ENCODE data around the gene BPIFA3. TPM values are rescaled to one million over a fixed set of nuclear protein-coding genes. Genes with fewer than 3 reads are reported as not detected.

The BPIFA3 gene
- total RNA-seq, 4 donors from 2014 or later: not detected

- no peak overlapping the region for H3K4me3 ChIP-seq
- in situ Hi-C loops (cut with MboI; ENCODE audit: low sequenced_read_pairs in 4 of 4) (no loop called here), intact Hi-C loops (cut with DNase I; ENCODE audit: low total_unique reads) (no loop called here)
- no peaks in the 10 kb centered on the region for H3K36me3 ChIP-seq
- TF ChIP-seq POLR2A (IDR thresholded peaks at IDR 0.05) (no peak), CTCF (IDR thresholded peaks at IDR 0.05 in 4 of 5, conservative IDR thresholded peaks at IDR 0.05 in 1 of 5) (no peak)
- H3K4me1 ChIP-seq: no peaks in the 10 kb centered on the region
- DNase-seq (no peak), ATAC-seq (no peak)
- H3K9me3 ChIP-seq: no peaks in the 10 kb centered on the region
- no peak overlapping the region for H3K27ac ChIP-seq
- peaks cover 0 to 9% (median 6%) of the 10 kb centered on the region in 3 donors for H3K27me3 ChIP-seq
Observed at GRCh38 chr20:33259371-33259770, 42.2 kb downstream of the BPIFA3 start.

DNA sequence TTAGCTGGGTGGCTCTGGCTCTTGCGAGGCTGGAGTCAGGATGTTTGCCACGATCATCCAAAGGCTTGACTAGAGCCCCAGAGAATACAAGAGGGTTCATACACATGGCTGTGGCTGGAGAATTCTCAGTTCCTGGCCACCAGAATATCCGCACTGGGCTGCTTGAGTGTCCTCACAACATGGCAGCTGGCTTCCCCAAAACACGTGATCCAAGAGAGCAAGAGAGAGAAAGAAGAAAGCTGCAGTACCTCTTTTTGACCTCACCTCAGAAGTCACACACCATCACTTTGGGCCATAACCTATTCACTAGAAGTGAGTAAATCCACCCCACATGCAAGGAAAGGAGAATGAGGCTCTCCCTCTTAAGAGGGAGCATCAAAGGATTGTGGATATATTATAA is 44.3 kb downstream of the BPIFA3 start:
- no peaks in the 10 kb centered on the region for H3K4me1 ChIP-seq
- ATAC-seq (no peak), DNase-seq (no peak)
- intact Hi-C loops (cut with DNase I; ENCODE audit: low total_unique reads): no loop called here
- no peak overlapping the region for H3K4me3 ChIP-seq
- no peaks in the 10 kb centered on the region for H3K36me3 ChIP-seq
- H3K27ac ChIP-seq: no peak overlapping the region
- in situ Hi-C loops (cut with MboI; ENCODE audit: low sequenced_read_pairs in 4 of 4): no loop called here
- no peaks in the 10 kb centered on the region for H3K9me3 ChIP-seq
- H3K27me3 ChIP-seq: peaks cover 0 to 6% (median 5%) of the 10 kb centered on the region in 3 donors
- TF ChIP-seq POLR2A (IDR thresholded peaks at IDR 0.05) (no peak), CTCF (IDR thresholded peaks at IDR 0.05 in 4 of 5, conservative IDR thresholded peaks at IDR 0.05 in 1 of 5) (no peak)

- Histone ChIP-seq H3K4me3 (no peak overlapping the region), H3K4me1 (no peaks in the 10 kb centered on the region), H3K27ac (no peak overlapping the region), H3K36me3 (no peaks in the 10 kb centered on the region), H3K9me3 (no peaks in the 10 kb centered on the region), H3K27me3 (peaks cover 0 to 9% (median 5%) of the 10 kb centered on the region in 3 donors)
- DNase-seq: no peak
- in situ Hi-C loops (cut with MboI; ENCODE audit: low sequenced_read_pairs in 4 of 4) (no loop called here), intact Hi-C loops (cut with DNase I; ENCODE audit: low total_unique reads) (no loop called here)
- no peak for ATAC-seq
- no peak for TF ChIP-seq CTCF (IDR thresholded peaks at IDR 0.05 in 4 of 5, conservative IDR thresholded peaks at IDR 0.05 in 1 of 5)
- TF ChIP-seq POLR2A (IDR thresholded peaks at IDR 0.05): no peak
Observed at GRCh38 chr20:33262658-33263065, 45.5 kb downstream of the BPIFA3 start.

DNA sequence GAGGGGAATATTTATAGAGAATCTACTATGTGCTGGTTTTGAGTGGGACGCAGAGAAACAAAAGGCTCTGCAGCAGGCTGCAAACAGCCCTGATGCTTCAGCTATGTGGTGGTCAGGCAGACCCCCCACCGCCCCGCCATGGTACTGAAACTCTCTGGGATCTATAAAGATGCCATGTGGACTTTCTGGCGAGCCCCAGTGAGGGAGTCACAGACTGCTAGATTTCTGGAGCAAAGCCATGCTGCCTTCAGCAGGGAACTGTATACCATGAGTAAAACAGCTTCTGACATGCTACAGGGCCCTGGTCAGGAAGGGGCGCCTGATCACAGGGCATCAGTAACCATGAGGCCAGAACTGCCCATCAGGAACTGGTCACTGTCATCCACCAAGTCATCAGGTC is 46.6 kb downstream of the BPIFA3 start:
- in situ Hi-C loops (cut with MboI; ENCODE audit: low sequenced_read_pairs in 4 of 4): no loop called here
- no peaks in the 10 kb centered on the region for H3K4me1 ChIP-seq
- DNase-seq (no peak), ATAC-seq (no peak)
- TF ChIP-seq POLR2A (IDR thresholded peaks at IDR 0.05) (no peak), CTCF (IDR thresholded peaks at IDR 0.05 in 4 of 5, conservative IDR thresholded peaks at IDR 0.05 in 1 of 5) (no peak)
- intact Hi-C loops (cut with DNase I; ENCODE audit: low total_unique reads): no loop called here
- H3K27me3 ChIP-seq: peaks cover 0 to 13% (median 5%) of the 10 kb centered on the region in 3 donors
- H3K9me3 ChIP-seq: no peaks in the 10 kb centered on the region
- H3K27ac ChIP-seq: no peak overlapping the region
- no peak overlapping the region for H3K4me3 ChIP-seq
- H3K36me3 ChIP-seq: no peaks in the 10 kb centered on the region

- no peaks in the 10 kb centered on the region for H3K9me3 ChIP-seq
- TF ChIP-seq CTCF (IDR thresholded peaks at IDR 0.05 in 4 of 5, conservative IDR thresholded peaks at IDR 0.05 in 1 of 5) (no peak), POLR2A (IDR thresholded peaks at IDR 0.05) (no peak)
Observed at GRCh38 chr20:33267701-33268100, 50.5 kb downstream of the BPIFA3 start.

More at GRCh38 chr20:33267701-33268100, 50.5 kb downstream of the BPIFA3 start:
- H3K36me3 ChIP-seq: no peaks in the 10 kb centered on the region
- DNase-seq (no peak), ATAC-seq (no peak)
- intact Hi-C loops (cut with DNase I; ENCODE audit: low total_unique reads) (no loop called here), in situ Hi-C loops (cut with MboI; ENCODE audit: low sequenced_read_pairs in 4 of 4) (no loop called here)
- no peak overlapping the region for H3K27ac ChIP-seq
- H3K4me1 ChIP-seq: no peaks in the 10 kb centered on the region
- no peak overlapping the region for H3K4me3 ChIP-seq
- peaks cover 0 to 6% (median 0%) of the 10 kb centered on the region in 3 donors for H3K27me3 ChIP-seq
